Measurements from ENCODE around the gene RNF121.
A peak's percentile ranks its signal among the peaks of the same experiment; 100 is the strongest.

The RNF121 gene

GRCh38 chr11:72038491-72038890 is 109.6 kb downstream of the RNF121 start:
- no peaks in the 10 kb centered on the region for H3K9me3 ChIP-seq (replicated peaks; ENCODE audit: insufficient read depth, low read length)
- no peaks in the 10 kb centered on the region for H3K27me3 ChIP-seq (replicated peaks; ENCODE audit: insufficient read depth, low read length)
- no peak for TF ChIP-seq CTCF (IDR thresholded peaks at IDR 0.05; ENCODE audit: low read length)
- no peak for TF ChIP-seq EZH2 (optimal IDR thresholded peaks at IDR 0.05; ENCODE audit: low read depth, low read length)
- no peak for TF ChIP-seq EZH2phosphoT487 (IDR thresholded peaks at IDR 0.05; ENCODE audit: low read length)
- no peak overlapping the region for H2AFZ ChIP-seq (ENCODE audit: low read length)
- H3K9me2 ChIP-seq (replicated peaks; ENCODE audit: insufficient read depth, low read length), result no peaks in the 10 kb centered on the region
- no peak overlapping the region for H3K4me3 ChIP-seq (ENCODE audit: low read length)
- H3K9ac ChIP-seq (ENCODE audit: low read length), result no peak overlapping the region
- peak overlapping the region; percentile 74; the same call in 1 of the 2 replicates for H3K4me2 ChIP-seq (ENCODE audit: low read depth, low read length)
- peaks cover 95% of the 10 kb centered on the region for H3K79me2 ChIP-seq (ENCODE audit: low read length)
- peak overlapping the region; percentile 13; the same call in 1 of the 2 replicates for H3K27ac ChIP-seq (ENCODE audit: low read length)
- peaks cover 4% of the 10 kb centered on the region; the same call in 1 of the 2 replicates for H3K36me3 ChIP-seq (replicated peaks; ENCODE audit: insufficient read depth, low read length)
- no peak for DNase-seq
- H4K20me1 ChIP-seq (ENCODE audit: insufficient read depth, low read length), result 0 out of 2 replicates have a peak, but pooled peaks cover 3% of the 10 kb centered on the region
- peaks cover 13% of the 10 kb centered on the region for H3F3A ChIP-seq (ENCODE audit: insufficient read depth, low read length)
- H3K4me1 ChIP-seq (ENCODE audit: low read length), result peaks cover 29% of the 10 kb centered on the region

GRCh38 chr11:72039031-72039855 is 110.4 kb downstream of the RNF121 start:
- no peak for DNase-seq
- Histone ChIP-seq H3K9me2 (replicated peaks; ENCODE audit: insufficient read depth, low read length) (no peaks in the 10 kb centered on the region), H3K9ac (ENCODE audit: low read length) (no peak overlapping the region), H3K4me1 (ENCODE audit: low read length) (peaks cover 26% of the 10 kb centered on the region), H2AFZ (ENCODE audit: low read length) (no peak overlapping the region), H3K9me3 (replicated peaks; ENCODE audit: insufficient read depth, low read length) (no peaks in the 10 kb centered on the region), H3F3A (ENCODE audit: insufficient read depth, low read length) (peaks cover 13% of the 10 kb centered on the region), H3K79me2 (ENCODE audit: low read length) (peaks cover 95% of the 10 kb centered on the region), H4K20me1 (ENCODE audit: insufficient read depth, low read length) (0 out of 2 replicates have a peak, but pooled peaks cover 3% of the 10 kb centered on the region), H3K36me3 (replicated peaks; ENCODE audit: insufficient read depth, low read length) (no peaks in the 10 kb centered on the region; the same call in 1 of the 2 replicates), H3K27ac (ENCODE audit: low read length) (no peak overlapping the region), H3K27me3 (replicated peaks; ENCODE audit: insufficient read depth, low read length) (no peaks in the 10 kb centered on the region), H3K4me2 (ENCODE audit: low read depth, low read length) (peak overlapping the region; percentile 74), H3K4me3 (ENCODE audit: low read length) (no peak overlapping the region)
- TF ChIP-seq EZH2 (optimal IDR thresholded peaks at IDR 0.05; ENCODE audit: low read depth, low read length), result no peak
- no peak for TF ChIP-seq EZH2phosphoT487 (IDR thresholded peaks at IDR 0.05; ENCODE audit: low read length)
- no peak for TF ChIP-seq CTCF (IDR thresholded peaks at IDR 0.05; ENCODE audit: low read length)

GRCh38 chr11:72039856-72040401 is 111.1 kb downstream of the RNF121 start:
- TF ChIP-seq CTCF (IDR thresholded peaks at IDR 0.05; ENCODE audit: low read length) (no peak), EZH2 (optimal IDR thresholded peaks at IDR 0.05; ENCODE audit: low read depth, low read length) (no peak), EZH2phosphoT487 (IDR thresholded peaks at IDR 0.05; ENCODE audit: low read length) (no peak)
- Histone ChIP-seq H3K36me3 (replicated peaks; ENCODE audit: insufficient read depth, low read length) (no peaks in the 10 kb centered on the region), H3K4me2 (ENCODE audit: low read depth, low read length) (peak overlapping the region; percentile 74), H3K9me3 (replicated peaks; ENCODE audit: insufficient read depth, low read length) (no peaks in the 10 kb centered on the region), H4K20me1 (ENCODE audit: insufficient read depth, low read length) (0 out of 2 replicates have a peak, but pooled peaks cover 3% of the 10 kb centered on the region), H3K27ac (ENCODE audit: low read length) (no peak overlapping the region), H2AFZ (ENCODE audit: low read length) (no peak overlapping the region), H3K4me1 (ENCODE audit: low read length) (peaks cover 26% of the 10 kb centered on the region), H3F3A (ENCODE audit: insufficient read depth, low read length) (peaks cover 13% of the 10 kb centered on the region), H3K9ac (ENCODE audit: low read length) (peak overlapping the region; percentile 67; the same call in 1 of the 2 replicates), H3K79me2 (ENCODE audit: low read length) (peaks cover 99% of the 10 kb centered on the region), H3K9me2 (replicated peaks; ENCODE audit: insufficient read depth, low read length) (no peaks in the 10 kb centered on the region), H3K4me3 (ENCODE audit: low read length) (peak overlapping the region; percentile 69), H3K27me3 (replicated peaks; ENCODE audit: insufficient read depth, low read length) (no peaks in the 10 kb centered on the region)
- DNase-seq, result no peak

Data from MM.1S (cell line).